Aorta (tissue), 5 donors: ENCODE measurements around the gene TMEM221. TPM values are rescaled to one million over a fixed set of nuclear protein-coding genes. Genes with fewer than 3 reads are reported as not detected.

Source experiments
- ATAC-seq: fragments of 200-7000 bp; cut with Tn5 transposase; one replicate; pipeline ENCODE4 v1.9.1; 2022; ENCODE audit warnings: moderate library complexity; ENCODE audit not compliant: low FRiP score
- DNase-seq, 2 donors: peaks; one replicate each; pipeline ENCODE4 v3.0.0-alpha.2; 2020
- H3K27ac ChIP-seq, 2 donors: one replicate each; pipeline ENCODE4 v1.5.1; 2013; ENCODE audit warnings: low read length in 2 of 2, mild to moderate bottlenecking in 2 of 2, moderate library complexity in 2 of 2, control low read depth in 1 of 2, inconsistent platforms in 1 of 2, low read depth in 1 of 2
- H3K27me3 ChIP-seq, 2 donors: one replicate each; pipeline ENCODE4 v1.6.1; 2013; ENCODE audit warnings: control low read depth in 1 of 2, low read length in 1 of 2, mild to moderate bottlenecking in 1 of 2, moderate library complexity in 1 of 2; ENCODE audit not compliant: insufficient read depth in 2 of 2, control insufficient read depth in 1 of 2
- H3K36me3 ChIP-seq, 2 donors: one replicate each; pipeline ENCODE4 v1.6.1; 2013; ENCODE audit warnings: control low read depth in 1 of 2, low read length in 1 of 2, mild to moderate bottlenecking in 1 of 2; ENCODE audit not compliant: insufficient read depth in 2 of 2, control insufficient read depth in 1 of 2
- H3K4me1 ChIP-seq, 2 donors: one replicate each; pipeline ENCODE4 v1.6.1; 2013; ENCODE audit warnings: low read length in 2 of 2, control low read depth in 1 of 2, mild to moderate bottlenecking in 1 of 2, moderate library complexity in 1 of 2; ENCODE audit not compliant: insufficient read depth in 2 of 2, control insufficient read depth in 1 of 2
- H3K4me3 ChIP-seq, 2 donors: one replicate each; pipeline ENCODE4 v1.5.1; 2013; ENCODE audit warnings: low read length in 2 of 2, control low read depth in 1 of 2, mild to moderate bottlenecking in 1 of 2
- H3K9me3 ChIP-seq: one replicate; pipeline ENCODE4 v1.6.1; 2013; ENCODE audit warnings: mild to moderate bottlenecking, low read length; ENCODE audit not compliant: control insufficient read depth
- WGBS, 2 donors: extraction: QIAGEN DNeasy Blood & Tissue Kit; methylation state at CpG; one replicate each; pipeline ENCODE4 v1.1.7; 2013; 5-methylcytosine and 5-hydroxymethylcytosine counted together
- intact Hi-C, 2 donors: fragments of 100-400 bp; cut with DNase I; formaldehyde crosslinking; loops; one replicate each; pipeline versions ENCODE4 v1.14.2 to v1.15.0; 2022
- polyA plus RNA-seq, 2 donors: library from polyadenylated mRNA; stranded (reverse); fragments of 200-250 nt; gene quantifications; one replicate each; pipeline ENCODE4 v1.2.3, GENCODE V29; 2013
- total RNA-seq, 2 donors: library from RNA; stranded (reverse); fragmentation: NEBNext Ultra II Directional; extraction: Animal tissue kit (Norgen Biotek cat#: 25700); gene quantifications; one replicate each; pipeline ENCODE4 v1.2.1, GENCODE V29; 2021
- donor health status: healthy with polysubstance abuse.
- donor health status: Bipolar disorder and iron deficiency.
- donor health status: DM: no; HTN: no; CAD: no.
- donor health status: DM: no; HTN: no; CAD: no.
- donor health status: DM: yes; HTN: yes; CAD: no.

Gene TMEM221
- total and polyA plus RNA-seq, 4 donors: 0.30 to 0.38 TPM; not detected in 2

GRCh38 chr19:17468302-17469091, 20.0 kb upstream of the TMEM221 start:
- ATAC-seq: no peak

DNA sequence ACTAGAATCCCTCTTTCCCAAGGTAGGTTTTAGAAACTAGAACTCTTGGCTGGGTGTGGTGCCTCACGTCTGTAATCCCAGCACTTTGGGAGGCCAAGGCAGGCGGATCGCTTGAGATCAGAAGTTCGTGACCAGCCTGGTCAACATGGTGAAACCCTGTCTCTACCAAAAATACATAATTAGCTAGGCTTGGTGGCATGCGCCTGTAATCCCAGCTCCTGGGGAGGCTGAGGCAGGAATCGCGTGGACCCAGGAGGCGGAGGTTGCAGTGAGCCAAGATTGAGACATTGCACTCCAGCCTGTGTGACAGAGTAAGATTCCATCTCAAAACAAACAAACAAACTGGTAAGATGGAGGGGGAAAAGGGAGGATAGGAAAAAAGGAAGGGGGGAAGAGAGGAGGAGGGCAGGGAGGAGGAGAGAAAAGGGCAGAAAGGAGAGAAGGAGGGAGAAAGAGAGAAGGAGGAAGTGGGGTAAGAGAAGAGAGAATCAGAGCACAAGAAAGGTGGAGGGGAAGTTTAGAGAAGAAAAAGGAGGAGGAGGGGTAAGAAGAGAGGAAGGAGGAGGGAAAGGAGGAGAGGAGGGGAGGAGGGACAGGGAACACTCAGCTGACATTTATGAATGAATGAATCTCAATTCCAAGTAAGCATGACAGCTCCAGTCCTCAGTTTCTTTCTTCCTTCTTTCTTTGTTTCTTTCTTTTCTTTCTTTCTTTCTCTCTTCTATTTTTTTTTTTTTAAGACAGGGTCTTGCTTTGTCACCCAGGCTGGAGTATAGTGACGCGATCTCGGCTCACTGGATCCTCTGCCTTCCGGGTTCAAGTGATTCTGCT, 19.2 kb upstream of the TMEM221 start:
- Histone ChIP-seq H3K27me3 (no peaks in the 10 kb centered on the region), H3K27ac (no peak overlapping the region), H3K9me3 (no peaks in the 10 kb centered on the region), H3K4me1 (no peaks in the 10 kb centered on the region), H3K36me3 (no peaks in the 10 kb centered on the region), H3K4me3 (no peak overlapping the region)
- WGBS, 2 donors: 80 to 84% methylated on average over 12 of the region's 12 CpGs
- no peak for ATAC-seq
- intact Hi-C loops: loop anchor here in 1 of 2 donors (5.0 kb wide), 2 partner anchors 70 to 130 kb away; partner anchors contain the start of gene GTPBP3
- DNase-seq: no peak

More at GRCh38 chr19:17468302-17469091, 20.0 kb upstream of the TMEM221 start:
- Histone ChIP-seq H3K27me3 (no peaks in the 10 kb centered on the region), H3K4me1 (no peaks in the 10 kb centered on the region), H3K27ac (no peak overlapping the region), H3K36me3 (no peaks in the 10 kb centered on the region), H3K4me3 (no peak overlapping the region), H3K9me3 (no peaks in the 10 kb centered on the region)
- WGBS, 2 donors: 37 to 38% methylated on average over 25 of the region's 25 CpGs
- intact Hi-C loops: loop anchor here in 1 of 2 donors (5.0 kb wide), 2 partner anchors 71 to 131 kb away; partner anchors contain the start of gene GTPBP3
- DNase-seq: peak in 1 of 2 donors; percentile 67

GRCh38 chr19:17466487-17466850, 18.0 kb upstream of the TMEM221 start:
- Histone ChIP-seq H3K27ac (no peak overlapping the region), H3K27me3 (no peaks in the 10 kb centered on the region), H3K4me1 (no peaks in the 10 kb centered on the region), H3K4me3 (no peak overlapping the region), H3K9me3 (no peaks in the 10 kb centered on the region), H3K36me3 (no peaks in the 10 kb centered on the region)
- DNase-seq: no peak
- WGBS, 2 donors: 38 to 46% methylated on average over 6 of the region's 6 CpGs
- no peak for ATAC-seq
- intact Hi-C loops: loop anchor here in 1 of 2 donors (5.0 kb wide), 2 partner anchors 69 to 129 kb away; partner anchors contain the start of gene GTPBP3

- Histone ChIP-seq H3K27ac (no peak within 1 kb of the TSS), H3K4me3 (no peak within 1 kb of the TSS), H3K36me3 (no peaks in the 10 kb centered on the region), H3K9me3 (peaks cover 2% of the 10 kb centered on the region), H3K27me3 (peaks cover 0 to 6% of the 10 kb centered on the region in 2 donors), H3K4me1 (no peaks in the 10 kb centered on the region)
- 73 to 79% methylated on average over 26 of the region's 26 CpGs for WGBS, 2 donors
- intact Hi-C loops: no loop called here
- no peak for DNase-seq
- no peak for ATAC-seq
Measured at GRCh38 chr19:17460372-17461230, 12.1 kb upstream of the TMEM221 start, which contains the start of gene NXNL1. NXNL1 (minus strand) TSS chr19:17460926; CDS start chr19:17460869, 57 bp downstream.

GRCh38 chr19:17458970-17459369, 10.5 kb upstream of the TMEM221 start:
- 66 to 72% methylated on average over 3 of the region's 3 CpGs for WGBS, 2 donors
- no peak overlapping the region for H3K4me3 ChIP-seq
- intact Hi-C loops: no loop called here
- H3K4me1 ChIP-seq: no peaks in the 10 kb centered on the region
- H3K27me3 ChIP-seq: peaks cover 0 to 6% of the 10 kb centered on the region in 2 donors
- H3K36me3 ChIP-seq: no peaks in the 10 kb centered on the region
- ATAC-seq: no peak
- peaks cover 2% of the 10 kb centered on the region for H3K9me3 ChIP-seq
- no peak for DNase-seq
- no peak overlapping the region for H3K27ac ChIP-seq

DNA sequence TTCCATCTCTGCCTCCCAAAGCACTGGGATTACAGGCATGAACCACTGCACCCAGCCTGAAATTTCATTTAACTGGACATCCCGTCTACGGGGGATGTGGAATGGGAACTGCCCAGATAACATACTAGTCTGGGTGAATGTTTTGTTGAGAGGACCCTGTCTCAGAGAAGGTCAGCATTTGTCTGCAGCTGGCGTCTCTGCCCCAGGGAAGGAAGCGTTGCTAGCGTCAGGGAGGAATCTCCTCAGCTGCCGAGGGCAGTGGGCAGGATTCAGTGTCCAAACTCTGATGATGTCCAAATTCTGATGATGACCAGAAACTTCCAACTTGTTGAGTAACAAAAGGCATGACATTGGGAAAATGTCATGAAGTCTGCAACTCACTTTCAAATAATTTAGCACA, 9.1 kb upstream of the TMEM221 start:
- no peaks in the 10 kb centered on the region for H3K36me3 ChIP-seq
- peaks cover 0 to 6% of the 10 kb centered on the region in 2 donors for H3K27me3 ChIP-seq
- no peaks in the 10 kb centered on the region for H3K4me1 ChIP-seq
- peaks cover 2% of the 10 kb centered on the region for H3K9me3 ChIP-seq
- H3K27ac ChIP-seq: no peak overlapping the region
- no peak overlapping the region for H3K4me3 ChIP-seq
- 6 to 11% methylated on average over 6 of the region's 6 CpGs for WGBS, 2 donors
- intact Hi-C loops: no loop called here
- no peak for DNase-seq
- ATAC-seq: no peak

- H3K27me3 ChIP-seq: peaks cover 0 to 6% of the 10 kb centered on the region in 2 donors
- DNase-seq (no peak), ATAC-seq (no peak)
- no peak overlapping the region for H3K27ac ChIP-seq
- intact Hi-C loops: no loop called here
- no peak overlapping the region for H3K4me3 ChIP-seq
- no peaks in the 10 kb centered on the region for H3K4me1 ChIP-seq
- peaks cover 2% of the 10 kb centered on the region for H3K9me3 ChIP-seq
- WGBS, 2 donors: 45 to 47% methylated on average over 11 of the region's 11 CpGs
- no peaks in the 10 kb centered on the region for H3K36me3 ChIP-seq
Measured at GRCh38 chr19:17456127-17456526, 7.7 kb upstream of the TMEM221 start.
